ENCODE measurements around the gene FUOM. TPM values are rescaled to one million over a fixed set of nuclear protein-coding genes. Genes with fewer than 3 reads are reported as not detected.

The FUOM gene
- total and polyA plus RNA-seq, 2 of the 4 experiments (the other 2 are of a cell fraction), result 26.3 to 52.8 TPM

- Histone ChIP-seq H4K20me1 (ENCODE audit: insufficient read depth, low read length) (no peaks in the 10 kb centered on the region), H2BK20ac (ENCODE audit: low read depth, low read length) (no peak overlapping the region), H2BK120ac (ENCODE audit: low read depth, low read length) (no peak overlapping the region), H3K4me2 (ENCODE audit: low read depth, low read length) (peak overlapping the region; percentile 25; the same call in 1 of the 2 replicates), H3K23ac (ENCODE audit: low read depth, low read length) (no peak overlapping the region), H3K18ac (ENCODE audit: low read depth, low read length) (no peak overlapping the region; the same call in 1 of the 2 replicates), H2BK15ac (ENCODE audit: low read depth, low read length) (no peak overlapping the region), H3K36me3 (ENCODE audit: control insufficient read depth, insufficient read depth, low read length) (no peaks in the 10 kb centered on the region), H4K5ac (ENCODE audit: low read depth, low read length) (no peak overlapping the region), H3K4me1 (ENCODE audit: control insufficient read depth, insufficient read depth, low read length) (peaks cover 3% of the 10 kb centered on the region; the same call in 1 of the 2 replicates), H3K4me3 (ENCODE audit: insufficient read depth, low read depth, low read length) (peak overlapping the region; percentile 38), H3K14ac (replicated peaks; ENCODE audit: low read depth, low read length) (no peak overlapping the region), H3K56ac (ENCODE audit: extremely low read depth, insufficient read depth, low read length) (no peak overlapping the region), H2AK5ac (ENCODE audit: low read depth, low read length) (no peak overlapping the region), H3K27me3 (ENCODE audit: control insufficient read depth, insufficient read depth, low read length) (peaks cover 50% of the 10 kb centered on the region), H3K9me1 (ENCODE audit: insufficient read depth, low read length) (no peaks in the 10 kb centered on the region), H2AFZ (replicated peaks; ENCODE audit: low read length, poor library complexity) (peak overlapping the region; percentile 86), H2AK9ac (replicated peaks; ENCODE audit: low read depth, low read length, poor library complexity) (no peak overlapping the region), H4K91ac (ENCODE audit: insufficient read depth, low read depth, low read length) (no peak overlapping the region), H3K27ac (ENCODE audit: insufficient read depth, low read length) (no peak overlapping the region), H2BK5ac (ENCODE audit: low read depth, low read length, poor library complexity, severe bottlenecking) (no peak overlapping the region), H3K4ac (ENCODE audit: low read depth, low read length) (no peak overlapping the region), H4K8ac (ENCODE audit: low read depth in 2 of 2, low read length in 2 of 2) (no peak overlapping the region), H3K79me1 (ENCODE audit: low read depth in 1 of 2, low read length in 2 of 2) (no peaks in the 10 kb centered on the region), H3K9ac (ENCODE audit: low read depth, low read length) (no peak overlapping the region), H3K9me3 (ENCODE audit: control insufficient read depth, insufficient read depth, low read length) (no peaks in the 10 kb centered on the region; the same call in 1 of the 2 replicates)
- intact Hi-C loops (cut with micrococcal nuclease) (no loop called here), dilution Hi-C loops (cut with HindIII; ENCODE audit: low sequenced_read_pairs, unreplicated experiment) (no loop called here), in situ Hi-C loops (cut with MboI; ENCODE audit: low sequenced_read_pairs) (no loop called here)
- WGBS, 2 experiments (ENCODE audit: extremely low coverage in 2 of 2, insufficient read length in 1 of 2), result 11% methylated on average over 11 of the region's 51 CpGs; no CpG with 5 or more reads in 1 of the 2 experiments
- POLR2A ChIA-PET (ENCODE audit: unreplicated experiment), result no interaction called here
- DNase-seq (no peak), ATAC-seq (ENCODE audit: low read depth) (peak; percentile 73)
- BruUV-seq (replicated peaks), result no TSS peak
- CTCF ChIA-PET, result no interaction called here
- no peak for TF ChIP-seq CEBPB (IDR thresholded peaks at IDR 0.05; ENCODE audit: low read depth, low read length)
- no peak for TF ChIP-seq CHD1 (IDR thresholded peaks at IDR 0.05; ENCODE audit: low read depth, low read length)
- no peak for TF ChIP-seq RAD21 (IDR thresholded peaks at IDR 0.05; ENCODE audit: low read length)
- TF ChIP-seq POLR2A (IDR thresholded peaks at IDR 0.05; ENCODE audit: low read depth, low read length), result no peak
- TF ChIP-seq BHLHE40 (IDR thresholded peaks at IDR 0.05; ENCODE audit: low read depth, low read length), result no peak
- no peak for TF ChIP-seq MAZ (IDR thresholded peaks at IDR 0.05; ENCODE audit: borderline replicate concordance, low read depth, low read length)
- TF ChIP-seq, protein P1, sequence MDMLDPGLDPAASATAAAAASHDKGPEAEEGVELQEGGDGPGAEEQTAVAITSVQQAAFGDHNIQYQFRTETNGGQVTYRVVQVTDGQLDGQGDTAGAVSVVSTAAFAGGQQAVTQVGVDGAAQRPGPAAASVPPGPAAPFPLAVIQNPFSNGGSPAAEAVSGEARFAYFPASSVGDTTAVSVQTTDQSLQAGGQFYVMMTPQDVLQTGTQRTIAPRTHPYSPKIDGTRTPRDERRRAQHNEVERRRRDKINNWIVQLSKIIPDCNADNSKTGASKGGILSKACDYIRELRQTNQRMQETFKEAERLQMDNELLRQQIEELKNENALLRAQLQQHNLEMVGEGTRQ (IDR thresholded peaks at IDR 0.05; ENCODE audit: low read depth, low read length), result no peak
- TF ChIP-seq FOS (IDR thresholded peaks at IDR 0.05; ENCODE audit: low read depth, low read length), result no peak
- TF ChIP-seq, protein P2, sequence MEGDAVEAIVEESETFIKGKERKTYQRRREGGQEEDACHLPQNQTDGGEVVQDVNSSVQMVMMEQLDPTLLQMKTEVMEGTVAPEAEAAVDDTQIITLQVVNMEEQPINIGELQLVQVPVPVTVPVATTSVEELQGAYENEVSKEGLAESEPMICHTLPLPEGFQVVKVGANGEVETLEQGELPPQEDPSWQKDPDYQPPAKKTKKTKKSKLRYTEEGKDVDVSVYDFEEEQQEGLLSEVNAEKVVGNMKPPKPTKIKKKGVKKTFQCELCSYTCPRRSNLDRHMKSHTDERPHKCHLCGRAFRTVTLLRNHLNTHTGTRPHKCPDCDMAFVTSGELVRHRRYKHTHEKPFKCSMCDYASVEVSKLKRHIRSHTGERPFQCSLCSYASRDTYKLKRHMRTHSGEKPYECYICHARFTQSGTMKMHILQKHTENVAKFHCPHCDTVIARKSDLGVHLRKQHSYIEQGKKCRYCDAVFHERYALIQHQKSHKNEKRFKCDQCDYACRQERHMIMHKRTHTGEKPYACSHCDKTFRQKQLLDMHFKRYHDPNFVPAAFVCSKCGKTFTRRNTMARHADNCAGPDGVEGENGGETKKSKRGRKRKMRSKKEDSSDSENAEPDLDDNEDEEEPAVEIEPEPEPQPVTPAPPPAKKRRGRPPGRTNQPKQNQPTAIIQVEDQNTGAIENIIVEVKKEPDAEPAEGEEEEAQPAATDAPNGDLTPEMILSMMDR (conservative IDR thresholded peaks at IDR 0.05; ENCODE audit: low read depth, low read length), result no peak
- TF ChIP-seq NFE2L2 (IDR thresholded peaks at IDR 0.05; ENCODE audit: low read depth, low read length), result no peak
- TF ChIP-seq RFX5 (IDR thresholded peaks at IDR 0.05; ENCODE audit: low read depth, low read length), result no peak
- TF ChIP-seq SMC3 (IDR thresholded peaks at IDR 0.05; ENCODE audit: low read depth, low read length), result no peak
Measured at GRCh38 chr10:133334503-133335245, 23.1 kb downstream of the FUOM start.
